ELF-1 (cell line): ENCODE measurements around the gene IRX6.

Source experiments
- DNase-seq: peaks from one replicate; pipeline ENCODE4 v3.0.0-alpha.2; 2016; ENCODE audit warnings: low read depth, low spot score

The IRX6 gene

GRCh38 chr16:55367301-55367811, 43.4 kb downstream of the IRX6 start:
- no peak for DNase-seq

- no peak for DNase-seq
These were observed 44.0 kb downstream of the IRX6 start for GRCh38 chr16:55367866-55368603.

- DNase-seq = no peak
These were observed 45.1 kb downstream of the IRX6 start for GRCh38 chr16:55369151-55369550.

- peak; percentile 75 for DNase-seq
These were observed 46.9 kb downstream of the IRX6 start for GRCh38 chr16:55370762-55371482.

- no peak for DNase-seq
These were observed 48.9 kb downstream of the IRX6 start for GRCh38 chr16:55372792-55373488.

GRCh38 chr16:55373489-55373832, 49.5 kb downstream of the IRX6 start:
- DNase-seq = no peak

GRCh38 chr16:55376045-55376444, 52.0 kb downstream of the IRX6 start:
- DNase-seq = no peak

- DNase-seq = no peak
These were observed 52.7 kb downstream of the IRX6 start for GRCh38 chr16:55376567-55377167.

GRCh38 chr16:55377840-55378239, 53.8 kb downstream of the IRX6 start:
- no peak for DNase-seq

GRCh38 chr16:55378616-55379015, 54.6 kb downstream of the IRX6 start:
- no peak for DNase-seq

GRCh38 chr16:55379371-55379770, 55.4 kb downstream of the IRX6 start:
- DNase-seq = no peak

GRCh38 chr16:55379876-55380390, 55.9 kb downstream of the IRX6 start:
- DNase-seq = no peak
